ENCODE measurements around the gene DGKI. TPM values are rescaled to one million over a fixed set of nuclear protein-coding genes. Genes with fewer than 3 reads are reported as not detected.

Gene DGKI
- total and polyA plus RNA-seq, 2 experiments from 2014 or later: 0.16 to 1.0 TPM

DNA sequence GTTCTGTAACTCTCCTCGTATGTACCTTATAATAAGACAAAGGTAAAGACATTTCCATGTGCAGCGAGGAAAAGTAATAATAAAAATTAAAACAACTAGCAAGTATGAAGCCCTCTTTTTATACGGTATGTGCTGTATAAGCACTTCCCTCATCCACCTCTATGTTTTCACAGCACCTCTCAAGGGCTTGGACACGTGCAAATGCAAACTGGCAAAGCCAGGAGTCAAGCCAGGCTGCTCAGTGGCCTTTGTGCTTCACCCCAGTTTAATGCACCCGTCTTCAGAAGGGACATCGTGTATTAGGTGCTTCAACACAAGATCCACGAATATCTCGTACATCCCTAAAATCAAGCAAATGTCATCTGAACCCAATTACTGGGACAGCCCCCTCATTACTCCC is 1.3 kb upstream of the DGKI start:
- no peak overlapping the region for H3K27ac ChIP-seq (ENCODE audit: low read depth)
- DNase-seq (ENCODE audit: low spot score) (no peak), ATAC-seq (no peak)
- H3K9me2 ChIP-seq (ENCODE audit: insufficient read depth): no peaks in the 10 kb centered on the region
- H3K27me3 ChIP-seq (ENCODE audit: insufficient read depth): peaks cover 55% of the 10 kb centered on the region
- H3K36me3 Mint-ChIP-seq (ENCODE audit: low read depth): no peaks in the 10 kb centered on the region
- peaks cover 39% of the 10 kb centered on the region for H3K27me3 Mint-ChIP-seq (ENCODE audit: insufficient read depth, low read depth, poor library complexity)
- H3K4me1 ChIP-seq (ENCODE audit: insufficient read depth): peaks cover 26% of the 10 kb centered on the region; the same call in 1 of the 2 replicates
- peaks cover 26% of the 10 kb centered on the region for H3K4me1 Mint-ChIP-seq
- peak overlapping the region; percentile 70; the same call in 2 of the 3 replicates for H3K4me3 Mint-ChIP-seq
- peak overlapping the region; percentile 72 for H3K4me3 ChIP-seq
- H3F3A ChIP-seq (replicated peaks; ENCODE audit: low read depth): peaks cover 3% of the 10 kb centered on the region; the same call in 1 of the 2 replicates
- no peaks in the 10 kb centered on the region for H4K20me1 ChIP-seq (replicated peaks; ENCODE audit: insufficient read depth)
- H3K79me2 ChIP-seq (replicated peaks; ENCODE audit: insufficient read depth): no peaks in the 10 kb centered on the region
- peak overlapping the region; percentile 97 for H3K4me2 ChIP-seq
- H3K27ac Mint-ChIP-seq: no peak overlapping the region
- no peak for TF ChIP-seq EZH2phosphoT487 (IDR thresholded peaks at IDR 0.05; ENCODE audit: unreplicated experiment)
- TF ChIP-seq NANOG (IDR thresholded peaks at IDR 0.05; ENCODE audit: borderline replicate concordance): no peak
- TF ChIP-seq, protein P1, sequence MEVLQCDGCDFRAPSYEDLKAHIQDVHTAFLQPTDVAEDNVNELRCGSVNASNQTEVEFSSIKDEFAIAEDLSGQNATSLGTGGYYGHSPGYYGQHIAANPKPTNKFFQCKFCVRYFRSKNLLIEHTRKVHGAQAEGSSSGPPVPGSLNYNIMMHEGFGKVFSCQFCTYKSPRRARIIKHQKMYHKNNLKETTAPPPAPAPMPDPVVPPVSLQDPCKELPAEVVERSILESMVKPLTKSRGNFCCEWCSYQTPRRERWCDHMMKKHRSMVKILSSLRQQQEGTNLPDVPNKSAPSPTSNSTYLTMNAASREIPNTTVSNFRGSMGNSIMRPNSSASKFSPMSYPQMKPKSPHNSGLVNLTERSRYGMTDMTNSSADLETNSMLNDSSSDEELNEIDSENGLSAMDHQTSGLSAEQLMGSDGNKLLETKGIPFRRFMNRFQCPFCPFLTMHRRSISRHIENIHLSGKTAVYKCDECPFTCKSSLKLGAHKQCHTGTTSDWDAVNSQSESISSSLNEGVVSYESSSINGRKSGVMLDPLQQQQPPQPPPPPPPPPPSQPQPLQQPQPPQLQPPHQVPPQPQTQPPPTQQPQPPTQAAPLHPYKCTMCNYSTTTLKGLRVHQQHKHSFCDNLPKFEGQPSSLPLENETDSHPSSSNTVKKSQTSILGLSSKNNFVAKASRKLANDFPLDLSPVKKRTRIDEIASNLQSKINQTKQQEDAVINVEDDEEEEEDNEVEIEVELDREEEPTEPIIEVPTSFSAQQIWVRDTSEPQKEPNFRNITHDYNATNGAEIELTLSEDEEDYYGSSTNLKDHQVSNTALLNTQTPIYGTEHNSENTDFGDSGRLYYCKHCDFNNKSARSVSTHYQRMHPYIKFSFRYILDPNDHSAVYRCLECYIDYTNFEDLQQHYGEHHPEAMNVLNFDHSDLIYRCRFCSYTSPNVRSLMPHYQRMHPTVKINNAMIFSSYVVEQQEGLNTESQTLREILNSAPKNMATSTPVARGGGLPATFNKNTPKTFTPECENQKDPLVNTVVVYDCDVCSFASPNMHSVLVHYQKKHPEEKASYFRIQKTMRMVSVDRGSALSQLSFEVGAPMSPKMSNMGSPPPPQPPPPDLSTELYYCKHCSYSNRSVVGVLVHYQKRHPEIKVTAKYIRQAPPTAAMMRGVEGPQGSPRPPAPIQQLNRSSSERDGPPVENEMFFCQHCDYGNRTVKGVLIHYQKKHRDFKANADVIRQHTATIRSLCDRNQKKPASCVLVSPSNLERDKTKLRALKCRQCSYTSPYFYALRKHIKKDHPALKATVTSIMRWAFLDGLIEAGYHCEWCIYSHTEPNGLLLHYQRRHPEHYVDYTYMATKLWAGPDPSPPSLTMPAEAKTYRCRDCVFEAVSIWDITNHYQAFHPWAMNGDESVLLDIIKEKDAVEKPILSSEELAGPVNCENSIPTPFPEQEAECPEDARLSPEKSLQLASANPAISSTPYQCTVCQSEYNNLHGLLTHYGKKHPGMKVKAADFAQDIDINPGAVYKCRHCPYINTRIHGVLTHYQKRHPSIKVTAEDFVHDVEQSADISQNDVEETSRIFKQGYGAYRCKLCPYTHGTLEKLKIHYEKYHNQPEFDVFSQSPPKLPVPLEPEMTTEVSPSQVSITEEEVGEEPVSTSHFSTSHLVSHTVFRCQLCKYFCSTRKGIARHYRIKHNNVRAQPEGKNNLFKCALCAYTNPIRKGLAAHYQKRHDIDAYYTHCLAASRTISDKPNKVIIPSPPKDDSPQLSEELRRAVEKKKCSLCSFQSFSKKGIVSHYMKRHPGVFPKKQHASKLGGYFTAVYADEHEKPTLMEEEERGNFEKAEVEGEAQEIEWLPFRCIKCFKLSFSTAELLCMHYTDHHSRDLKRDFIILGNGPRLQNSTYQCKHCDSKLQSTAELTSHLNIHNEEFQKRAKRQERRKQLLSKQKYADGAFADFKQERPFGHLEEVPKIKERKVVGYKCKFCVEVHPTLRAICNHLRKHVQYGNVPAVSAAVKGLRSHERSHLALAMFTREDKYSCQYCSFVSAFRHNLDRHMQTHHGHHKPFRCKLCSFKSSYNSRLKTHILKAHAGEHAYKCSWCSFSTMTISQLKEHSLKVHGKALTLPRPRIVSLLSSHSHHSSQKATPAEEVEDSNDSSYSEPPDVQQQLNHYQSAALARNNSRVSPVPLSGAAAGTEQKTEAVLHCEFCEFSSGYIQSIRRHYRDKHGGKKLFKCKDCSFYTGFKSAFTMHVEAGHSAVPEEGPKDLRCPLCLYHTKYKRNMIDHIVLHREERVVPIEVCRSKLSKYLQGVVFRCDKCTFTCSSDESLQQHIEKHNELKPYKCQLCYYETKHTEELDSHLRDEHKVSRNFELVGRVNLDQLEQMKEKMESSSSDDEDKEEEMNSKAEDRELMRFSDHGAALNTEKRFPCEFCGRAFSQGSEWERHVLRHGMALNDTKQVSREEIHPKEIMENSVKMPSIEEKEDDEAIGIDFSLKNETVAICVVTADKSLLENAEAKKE (CRISPR knock-in tag; IDR thresholded peaks at IDR 0.05): no peak
- no peak overlapping the region for H2AFZ ChIP-seq
- no peaks in the 10 kb centered on the region for H3K36me3 ChIP-seq (ENCODE audit: insufficient read depth)
- H3K9me3 Mint-ChIP-seq: no peaks in the 10 kb centered on the region

DNA sequence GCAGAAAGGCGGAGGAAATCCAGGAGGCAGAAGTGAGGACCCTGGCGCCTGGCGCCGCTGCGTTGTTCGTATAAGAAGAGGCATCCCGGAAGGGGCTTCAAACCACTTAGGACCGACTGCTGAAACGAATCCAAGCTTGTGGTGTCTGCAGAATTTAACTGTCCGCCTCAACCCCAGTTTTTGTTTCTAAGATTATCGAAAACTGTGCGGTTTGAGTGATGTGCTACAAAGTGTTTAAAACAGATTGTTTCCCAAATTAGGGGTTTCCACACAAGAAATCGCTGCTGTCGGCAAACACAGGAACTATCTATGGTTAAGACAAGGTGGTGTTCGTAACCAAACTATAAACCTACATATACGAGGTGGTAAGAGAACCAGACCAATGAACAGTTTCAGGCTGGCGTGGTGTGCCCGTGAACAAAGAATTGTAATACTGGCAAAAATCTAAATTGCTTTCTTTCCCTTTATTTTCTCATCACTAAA is 835 bp upstream of the DGKI start:
- peaks cover 39% of the 10 kb centered on the region for H3K27me3 Mint-ChIP-seq (ENCODE audit: insufficient read depth, low read depth, poor library complexity)
- ATAC-seq: peak; percentile 64
- no peaks in the 10 kb centered on the region for H3K36me3 ChIP-seq (ENCODE audit: insufficient read depth)
- H3K36me3 Mint-ChIP-seq (ENCODE audit: low read depth): no peaks in the 10 kb centered on the region
- no peaks in the 10 kb centered on the region for H3K9me3 Mint-ChIP-seq
- no peak overlapping the region for H3K27ac Mint-ChIP-seq
- H3K4me1 Mint-ChIP-seq: peaks cover 26% of the 10 kb centered on the region
- DNase-seq (ENCODE audit: low spot score): no peak
- H3K79me2 ChIP-seq (replicated peaks; ENCODE audit: insufficient read depth): no peaks in the 10 kb centered on the region
- peaks cover 26% of the 10 kb centered on the region; the same call in 1 of the 2 replicates for H3K4me1 ChIP-seq (ENCODE audit: insufficient read depth)
- H2AFZ ChIP-seq: peak overlapping the region; percentile 99
- no peak overlapping the region for H3K27ac ChIP-seq (ENCODE audit: low read depth)
- H3K27me3 ChIP-seq (ENCODE audit: insufficient read depth): peaks cover 55% of the 10 kb centered on the region
- peak overlapping the region; percentile 72 for H3K4me3 ChIP-seq
- no peaks in the 10 kb centered on the region for H3K9me2 ChIP-seq (ENCODE audit: insufficient read depth)
- no peaks in the 10 kb centered on the region for H4K20me1 ChIP-seq (replicated peaks; ENCODE audit: insufficient read depth)
- H3K4me2 ChIP-seq: peak overlapping the region; percentile 97
- peak; percentile 35 for TF ChIP-seq EZH2 (IDR thresholded peaks at IDR 0.05; ENCODE audit: low read depth, unreplicated experiment)
- TF ChIP-seq, protein P2, sequence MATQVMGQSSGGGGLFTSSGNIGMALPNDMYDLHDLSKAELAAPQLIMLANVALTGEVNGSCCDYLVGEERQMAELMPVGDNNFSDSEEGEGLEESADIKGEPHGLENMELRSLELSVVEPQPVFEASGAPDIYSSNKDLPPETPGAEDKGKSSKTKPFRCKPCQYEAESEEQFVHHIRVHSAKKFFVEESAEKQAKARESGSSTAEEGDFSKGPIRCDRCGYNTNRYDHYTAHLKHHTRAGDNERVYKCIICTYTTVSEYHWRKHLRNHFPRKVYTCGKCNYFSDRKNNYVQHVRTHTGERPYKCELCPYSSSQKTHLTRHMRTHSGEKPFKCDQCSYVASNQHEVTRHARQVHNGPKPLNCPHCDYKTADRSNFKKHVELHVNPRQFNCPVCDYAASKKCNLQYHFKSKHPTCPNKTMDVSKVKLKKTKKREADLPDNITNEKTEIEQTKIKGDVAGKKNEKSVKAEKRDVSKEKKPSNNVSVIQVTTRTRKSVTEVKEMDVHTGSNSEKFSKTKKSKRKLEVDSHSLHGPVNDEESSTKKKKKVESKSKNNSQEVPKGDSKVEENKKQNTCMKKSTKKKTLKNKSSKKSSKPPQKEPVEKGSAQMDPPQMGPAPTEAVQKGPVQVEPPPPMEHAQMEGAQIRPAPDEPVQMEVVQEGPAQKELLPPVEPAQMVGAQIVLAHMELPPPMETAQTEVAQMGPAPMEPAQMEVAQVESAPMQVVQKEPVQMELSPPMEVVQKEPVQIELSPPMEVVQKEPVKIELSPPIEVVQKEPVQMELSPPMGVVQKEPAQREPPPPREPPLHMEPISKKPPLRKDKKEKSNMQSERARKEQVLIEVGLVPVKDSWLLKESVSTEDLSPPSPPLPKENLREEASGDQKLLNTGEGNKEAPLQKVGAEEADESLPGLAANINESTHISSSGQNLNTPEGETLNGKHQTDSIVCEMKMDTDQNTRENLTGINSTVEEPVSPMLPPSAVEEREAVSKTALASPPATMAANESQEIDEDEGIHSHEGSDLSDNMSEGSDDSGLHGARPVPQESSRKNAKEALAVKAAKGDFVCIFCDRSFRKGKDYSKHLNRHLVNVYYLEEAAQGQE (IDR thresholded peaks at IDR 0.05; ENCODE audit: unreplicated experiment): no peak
- H3K4me3 Mint-ChIP-seq: peak overlapping the region; percentile 70
- peaks cover 3% of the 10 kb centered on the region; the same call in 1 of the 2 replicates for H3F3A ChIP-seq (replicated peaks; ENCODE audit: low read depth)

Data from GM23338 (cell line).